Measurements from ENCODE around the gene CCDC34. TPM values are rescaled to one million over a fixed set of nuclear protein-coding genes. Genes with fewer than 3 reads are reported as not detected.

CCDC34 gene
- polyA plus RNA-seq, 3 donors = 29.5 to 39.4 (median 34.7) TPM

- DNase-seq (ENCODE audit: low read depth in 3 of 3, low spot score in 2 of 3) = no peak
These were observed 31.8 kb upstream of the CCDC34 start for GRCh38 chr11:27394781-27395228.

GRCh38 chr11:27392278-27393114 is 29.5 kb upstream of the CCDC34 start:
- no peak for DNase-seq (ENCODE audit: low read depth in 3 of 3, low spot score in 2 of 3)

GRCh38 chr11:27391331-27392015 is 28.5 kb upstream of the CCDC34 start:
- DNase-seq (ENCODE audit: low read depth in 3 of 3, low spot score in 2 of 3) = no peak

GRCh38 chr11:27390318-27391295 is 27.6 kb upstream of the CCDC34 start:
- no peak for DNase-seq (ENCODE audit: low read depth in 3 of 3, low spot score in 2 of 3)

DNA sequence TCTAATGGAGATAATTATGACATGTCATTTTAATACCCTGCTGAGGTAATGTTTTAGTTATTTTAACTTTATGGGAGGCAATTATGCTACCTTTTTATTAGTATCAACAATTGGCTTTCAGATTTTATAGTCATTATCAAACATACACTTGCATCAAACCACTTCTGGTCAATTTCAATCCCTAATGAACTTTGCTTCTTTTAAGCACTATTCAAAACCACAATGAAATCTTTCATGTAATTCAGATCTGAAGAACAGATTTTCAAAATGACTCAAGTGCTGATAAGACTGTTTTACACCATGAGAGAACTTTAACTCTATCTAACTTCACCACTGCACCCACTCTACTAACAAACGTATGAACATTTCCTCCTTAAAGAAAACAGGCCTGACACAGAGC is 25.9 kb upstream of the CCDC34 start:
- DNase-seq (ENCODE audit: low read depth in 3 of 3, low spot score in 2 of 3) = no peak

DNA sequence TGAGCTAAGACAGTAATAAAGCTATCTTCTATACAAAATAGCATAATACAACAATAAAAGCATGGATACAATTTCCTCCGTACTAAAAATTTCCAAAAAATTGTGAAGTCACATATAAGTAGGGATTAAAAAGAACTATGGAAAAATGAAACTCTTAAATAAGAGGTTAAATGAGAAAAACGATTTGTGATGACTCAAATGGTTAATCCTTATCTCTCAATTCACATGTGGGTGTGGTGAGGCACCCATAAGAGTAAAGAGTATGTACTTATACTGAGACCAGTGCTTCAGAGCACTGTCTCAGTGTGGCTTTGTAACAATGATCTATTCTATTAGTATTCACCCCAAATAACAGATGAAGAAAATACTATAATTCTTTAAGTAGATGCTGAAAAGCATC is 25.0 kb upstream of the CCDC34 start:
- no peak for DNase-seq (ENCODE audit: low read depth in 3 of 3, low spot score in 2 of 3)

- no peak for DNase-seq (ENCODE audit: low read depth in 3 of 3, low spot score in 2 of 3)
These were observed 24.3 kb upstream of the CCDC34 start for GRCh38 chr11:27387362-27387761.

- no peak for DNase-seq (ENCODE audit: low read depth in 3 of 3, low spot score in 2 of 3)
These were observed 23.3 kb upstream of the CCDC34 start for GRCh38 chr11:27386181-27386845.

DNA sequence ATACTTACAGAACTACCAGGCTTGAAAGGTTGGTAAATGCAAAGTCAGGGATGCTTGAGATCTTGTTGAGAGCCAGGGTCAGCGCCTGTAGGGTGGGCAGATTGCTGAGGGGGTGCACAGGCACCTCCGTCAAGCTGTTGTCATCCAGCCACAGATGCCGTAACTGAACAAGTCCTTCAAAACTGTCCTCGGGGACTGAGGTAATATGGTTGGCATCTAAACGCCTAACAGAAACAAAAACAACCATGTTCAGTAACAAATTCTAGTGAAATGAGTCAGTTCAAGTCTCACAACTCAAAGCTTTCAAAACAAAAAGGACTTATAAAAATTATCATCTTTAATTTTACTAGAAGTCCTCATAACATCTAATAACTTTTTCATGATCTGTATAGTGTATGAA is 22.2 kb upstream of the CCDC34 start:
- no peak for DNase-seq (ENCODE audit: low read depth in 3 of 3, low spot score in 2 of 3)

DNA sequence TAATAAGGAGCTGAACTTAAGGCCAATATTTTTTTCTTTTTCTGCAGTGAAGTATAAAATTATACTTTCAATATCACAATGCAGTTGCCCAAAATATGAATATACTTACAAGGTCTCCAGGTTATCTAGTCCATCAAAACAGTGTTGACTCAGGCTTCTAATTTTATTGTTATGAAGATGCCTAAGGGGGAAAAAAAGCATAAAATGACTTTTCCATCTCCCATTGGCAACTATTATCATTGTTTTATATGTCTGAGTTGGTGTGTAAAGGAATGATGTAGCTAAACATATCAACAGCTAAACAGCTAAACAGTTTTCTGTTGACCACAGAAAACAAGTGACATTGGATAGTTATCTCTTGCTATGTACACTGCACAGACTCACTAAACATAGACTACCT is 21.2 kb upstream of the CCDC34 start:
- DNase-seq (ENCODE audit: low read depth in 3 of 3, low spot score in 2 of 3) = no peak

DNA sequence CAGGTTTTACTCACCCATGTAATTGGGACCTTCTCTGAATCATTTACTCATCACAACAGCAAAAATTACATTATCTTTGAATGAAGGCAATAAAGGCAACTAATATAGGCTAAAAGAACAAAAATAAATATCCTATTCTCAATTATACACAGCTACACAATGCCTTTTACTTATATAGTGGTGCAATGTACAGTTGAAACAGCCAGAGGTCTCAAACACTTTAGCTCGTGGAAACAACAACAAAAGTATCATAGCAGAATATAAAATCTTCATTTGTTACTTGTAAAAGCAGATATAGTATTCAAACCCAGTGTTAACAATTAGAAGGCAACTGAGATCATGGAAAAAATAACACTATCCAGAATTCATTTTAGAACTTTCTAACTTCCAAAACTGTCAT is 20.6 kb upstream of the CCDC34 start:
- no peak for DNase-seq (ENCODE audit: low read depth in 3 of 3, low spot score in 2 of 3)

DNA sequence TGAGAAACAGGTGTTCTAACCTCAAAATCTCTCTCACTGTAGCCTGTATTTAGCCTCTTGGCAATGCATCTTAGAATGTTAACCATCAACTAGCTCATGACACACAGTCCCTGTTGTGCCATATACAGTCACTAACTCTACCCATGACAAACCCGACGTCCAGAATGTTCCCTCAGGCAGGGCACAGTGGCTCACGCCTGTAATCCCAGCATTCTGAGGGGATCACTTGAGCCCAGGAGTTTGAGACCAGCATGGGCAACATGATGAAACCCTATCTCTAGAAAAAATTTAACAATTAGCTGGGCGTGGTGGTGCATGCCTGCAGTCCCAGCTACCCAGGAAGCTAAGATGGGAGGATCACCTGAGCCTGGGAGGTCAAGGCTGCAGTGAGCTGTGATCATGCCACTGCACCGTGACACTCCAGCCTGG is 18.2 kb upstream of the CCDC34 start:
- no peak for DNase-seq (ENCODE audit: low read depth in 3 of 3, low spot score in 2 of 3)

GRCh38 chr11:27380771-27381170 is 17.8 kb upstream of the CCDC34 start:
- DNase-seq (ENCODE audit: low read depth in 3 of 3, low spot score in 2 of 3) = no peak

DNA sequence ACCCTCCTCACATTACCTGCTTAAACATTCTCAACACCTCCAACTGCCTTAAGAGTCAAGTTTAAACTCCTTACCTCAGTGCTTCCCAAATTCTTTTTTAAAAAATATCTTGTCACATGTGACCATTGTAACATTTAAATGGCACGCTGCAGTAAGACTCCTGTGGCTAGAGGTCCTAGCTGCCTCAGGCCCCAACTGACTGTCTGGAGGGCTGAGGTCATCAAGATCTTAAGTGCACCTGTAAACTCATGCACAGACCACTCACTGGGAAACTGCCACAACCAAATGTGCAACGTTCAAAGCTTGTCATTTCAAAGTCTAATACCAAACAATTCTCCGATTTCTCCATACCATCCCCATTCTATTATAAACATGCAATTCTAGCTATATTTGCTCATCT is 16.4 kb upstream of the CCDC34 start:
- DNase-seq (ENCODE audit: low read depth in 3 of 3, low spot score in 2 of 3) = no peak

DNA sequence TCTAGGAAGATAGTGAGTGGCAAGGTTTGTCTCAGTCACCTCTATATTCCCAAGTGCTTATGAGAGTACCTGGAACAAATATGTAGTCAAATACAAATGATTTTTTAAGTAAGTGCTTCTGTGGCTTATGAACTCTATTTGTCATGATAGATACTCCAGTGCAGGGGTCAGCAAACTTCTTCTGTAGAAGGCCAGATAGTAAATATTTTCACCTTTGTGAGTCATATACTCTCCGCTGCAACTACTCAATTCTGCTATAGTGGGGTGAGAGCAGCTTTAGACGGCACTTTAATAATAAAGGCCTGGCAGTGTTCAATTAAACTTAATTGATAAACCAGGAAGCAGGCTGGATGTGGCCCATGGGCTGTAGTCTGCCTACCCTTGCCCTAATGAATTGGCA is 12.4 kb upstream of the CCDC34 start:
- no peak for DNase-seq (ENCODE audit: low read depth in 3 of 3, low spot score in 2 of 3)

DNA sequence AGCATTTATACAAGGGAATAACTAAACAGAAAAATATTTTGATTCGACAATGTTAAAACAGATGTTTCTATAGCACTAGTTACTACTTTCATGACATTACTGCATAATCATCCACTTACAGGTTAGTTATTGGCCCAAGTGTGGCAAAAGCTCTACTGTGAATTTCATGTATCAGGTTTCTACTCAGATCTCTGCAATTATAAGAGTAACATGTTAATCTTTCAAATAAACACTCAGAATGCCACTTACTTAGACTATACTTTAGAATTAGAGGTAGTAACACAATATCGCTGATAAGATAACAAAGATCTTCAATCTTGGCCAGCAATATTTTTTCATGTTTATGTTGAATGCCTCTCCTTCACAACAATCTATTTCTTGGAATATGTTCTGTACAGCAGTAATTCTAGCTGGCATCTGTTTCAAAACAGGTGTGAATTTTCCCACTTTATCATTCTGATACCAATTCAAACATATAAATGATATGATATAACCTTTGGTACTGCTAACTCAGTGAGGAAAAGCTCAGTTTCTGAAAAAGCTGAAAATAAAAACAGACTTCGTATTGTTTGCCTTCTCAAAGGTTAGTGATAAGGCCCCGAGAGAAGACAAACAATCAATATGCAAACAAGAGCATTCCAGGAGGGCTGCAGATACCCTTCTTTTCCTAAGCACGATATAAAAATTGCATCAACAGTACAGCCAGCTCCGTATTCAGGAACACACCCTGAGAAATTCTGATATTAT is 11.0 kb upstream of the CCDC34 start:
- no peak for DNase-seq (ENCODE audit: low read depth in 3 of 3, low spot score in 2 of 3)

GRCh38 chr11:27373392-27373791 is 10.4 kb upstream of the CCDC34 start:
- DNase-seq (ENCODE audit: low read depth in 3 of 3, low spot score in 2 of 3) = no peak

GRCh38 chr11:27372164-27372563 is 9.1 kb upstream of the CCDC34 start:
- DNase-seq (ENCODE audit: low read depth in 3 of 3, low spot score in 2 of 3) = no peak

- DNase-seq (ENCODE audit: low read depth in 3 of 3, low spot score in 2 of 3) = no peak
These were observed 8.5 kb upstream of the CCDC34 start for GRCh38 chr11:27371489-27371888.

- DNase-seq (ENCODE audit: low read depth in 3 of 3, low spot score in 2 of 3) = no peak
These were observed 7.4 kb upstream of the CCDC34 start for GRCh38 chr11:27370374-27370773.
